HG03135 (cell line): ENCODE measurements around the gene CAPSL.
A peak's percentile ranks its signal among the peaks of the same experiment; 100 is the strongest.
"Not testable (repeated sequence)": the region's sequence is repeated elsewhere in the genome, so short reads cannot be mapped to it uniquely, and the experiment has no call there.

Experiments used
- ATAC-seq: cut with Tn5 transposase; IDR thresholded peaks from one replicate; pipeline ENCODE4 v1.9.1; 2021; ENCODE audit warnings: mild to moderate bottlenecking, moderate library complexity; ENCODE audit not compliant: unreplicated experiment

The CAPSL gene

DNA sequence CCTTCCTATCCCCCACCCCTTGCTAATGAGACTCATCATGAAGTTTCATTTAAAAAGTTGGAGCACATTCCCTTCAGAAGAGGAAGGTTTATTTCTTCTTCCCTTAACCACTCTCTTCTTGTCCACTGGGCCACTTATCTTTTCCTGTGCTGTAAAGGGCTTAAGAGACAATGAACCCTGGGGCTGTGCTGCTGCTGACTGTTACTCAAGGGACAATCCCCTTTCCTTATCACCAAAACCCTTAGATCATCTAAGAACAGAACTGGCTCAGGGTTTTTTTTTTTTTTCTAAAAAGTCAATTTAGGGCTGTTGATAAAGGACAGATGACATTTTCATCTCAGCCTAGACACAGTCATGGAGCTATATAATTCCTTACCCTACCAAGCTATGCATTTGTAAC, 29.6 kb downstream of the CAPSL start:
- no peak for ATAC-seq

DNA sequence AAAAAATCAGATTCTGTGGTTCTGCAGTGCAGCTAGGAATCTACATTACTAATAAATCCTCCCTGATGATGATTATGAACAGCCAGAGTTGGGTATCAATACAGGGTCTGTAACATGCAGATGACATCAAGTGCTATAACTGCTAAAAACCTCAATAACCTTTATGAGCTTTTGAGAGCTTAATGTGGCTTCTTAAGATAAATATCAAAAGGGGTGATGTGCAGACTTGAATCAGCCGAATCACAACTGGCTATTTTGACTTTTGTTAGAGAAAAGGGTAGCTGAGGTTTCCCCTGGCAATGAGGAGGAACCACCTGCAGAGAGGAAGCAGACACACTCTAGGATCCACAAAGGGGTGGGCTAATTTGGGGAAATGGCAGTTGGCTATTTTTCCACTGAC, 30.2 kb downstream of the CAPSL start:
- no peak for ATAC-seq

DNA sequence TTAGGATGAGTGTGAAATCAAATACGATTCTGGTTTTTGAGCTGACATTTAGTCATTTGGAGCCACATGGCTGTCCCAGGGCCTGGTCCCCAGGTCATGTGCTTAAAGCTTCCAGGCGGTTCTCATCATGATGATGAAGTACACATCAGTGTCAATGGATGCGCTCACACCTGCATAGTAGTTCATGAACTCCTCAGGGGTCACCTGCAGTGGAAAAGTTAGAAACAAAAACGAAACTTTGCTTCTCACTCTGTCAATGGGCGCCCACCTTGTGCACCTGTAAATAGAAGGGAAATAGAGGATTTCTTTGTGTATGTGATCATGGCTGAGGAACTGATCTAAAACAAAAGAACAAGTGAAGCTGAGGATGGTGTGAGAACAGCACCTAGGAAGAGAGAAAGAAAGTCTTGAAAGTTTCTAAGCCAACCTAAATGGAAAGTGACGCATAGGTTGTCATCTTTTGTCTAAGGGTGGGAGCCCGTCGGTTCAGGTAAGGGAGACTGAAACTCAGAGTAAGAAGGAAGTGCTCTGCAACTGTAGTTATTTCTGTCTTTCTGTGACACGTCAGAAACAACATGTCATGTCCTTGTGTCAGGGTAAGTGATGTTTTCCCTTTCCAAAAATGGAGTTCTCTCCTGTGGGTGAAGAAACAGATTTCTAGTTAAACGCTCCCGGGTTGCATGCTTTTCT, 33.8 kb downstream of the CAPSL start:
- peak; percentile 70 for ATAC-seq

DNA sequence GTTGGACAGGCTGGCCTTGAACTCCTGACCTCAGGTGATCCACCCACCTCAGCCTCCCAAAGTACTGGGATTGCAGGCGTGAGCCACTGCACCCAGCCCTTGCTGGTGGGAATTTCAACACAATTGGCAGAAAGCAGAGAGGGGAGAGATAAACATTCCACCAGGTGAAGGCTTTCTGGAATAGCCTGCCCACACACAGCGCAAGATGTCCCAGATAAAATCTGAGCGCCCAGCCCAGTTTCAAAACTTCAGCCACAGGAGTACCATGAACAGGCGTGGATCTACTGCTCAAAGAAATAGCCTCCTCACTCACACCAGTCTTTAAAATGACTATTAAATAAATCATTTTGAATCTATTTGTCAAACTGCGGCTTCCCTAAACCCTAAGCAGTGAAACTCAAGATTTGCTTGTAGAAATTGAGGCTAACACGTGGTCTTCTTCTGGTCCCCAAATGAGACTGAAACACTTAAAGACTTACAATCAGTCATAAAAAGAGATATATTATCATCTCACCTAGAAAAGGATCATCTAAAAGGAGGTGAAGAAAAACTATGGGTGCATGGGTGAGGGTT, 34.7 kb downstream of the CAPSL start:
- ATAC-seq = no peak

DNA sequence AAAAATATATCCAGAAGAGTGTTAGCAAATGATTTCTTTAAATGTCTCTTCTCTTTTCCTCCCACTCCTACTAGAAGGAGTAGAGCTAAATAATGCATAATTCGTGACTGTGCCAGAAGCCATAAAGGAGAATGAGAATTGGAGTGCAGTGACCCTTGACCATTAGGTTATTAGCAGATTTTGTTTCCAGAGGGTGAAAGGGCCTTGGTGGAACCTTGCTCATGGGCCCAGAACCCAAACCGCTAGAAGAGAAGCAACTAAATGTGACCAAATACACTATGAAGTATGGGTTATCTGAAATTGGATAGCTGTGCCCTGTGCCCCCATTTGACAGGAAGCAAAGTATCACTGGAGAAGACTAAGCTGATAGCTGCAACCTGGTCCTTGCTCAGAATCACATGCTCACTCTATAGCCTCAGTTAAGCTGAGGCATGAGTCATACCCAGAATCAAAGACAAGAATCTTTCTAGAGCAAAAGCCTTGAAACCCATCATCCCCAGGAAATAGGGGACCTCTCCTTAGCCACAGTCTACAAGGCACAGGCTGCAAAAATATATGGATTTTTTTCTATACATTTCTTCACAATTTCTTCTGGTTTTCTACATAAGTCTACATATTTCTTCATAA, 36.3 kb downstream of the CAPSL start:
- ATAC-seq = no peak

DNA sequence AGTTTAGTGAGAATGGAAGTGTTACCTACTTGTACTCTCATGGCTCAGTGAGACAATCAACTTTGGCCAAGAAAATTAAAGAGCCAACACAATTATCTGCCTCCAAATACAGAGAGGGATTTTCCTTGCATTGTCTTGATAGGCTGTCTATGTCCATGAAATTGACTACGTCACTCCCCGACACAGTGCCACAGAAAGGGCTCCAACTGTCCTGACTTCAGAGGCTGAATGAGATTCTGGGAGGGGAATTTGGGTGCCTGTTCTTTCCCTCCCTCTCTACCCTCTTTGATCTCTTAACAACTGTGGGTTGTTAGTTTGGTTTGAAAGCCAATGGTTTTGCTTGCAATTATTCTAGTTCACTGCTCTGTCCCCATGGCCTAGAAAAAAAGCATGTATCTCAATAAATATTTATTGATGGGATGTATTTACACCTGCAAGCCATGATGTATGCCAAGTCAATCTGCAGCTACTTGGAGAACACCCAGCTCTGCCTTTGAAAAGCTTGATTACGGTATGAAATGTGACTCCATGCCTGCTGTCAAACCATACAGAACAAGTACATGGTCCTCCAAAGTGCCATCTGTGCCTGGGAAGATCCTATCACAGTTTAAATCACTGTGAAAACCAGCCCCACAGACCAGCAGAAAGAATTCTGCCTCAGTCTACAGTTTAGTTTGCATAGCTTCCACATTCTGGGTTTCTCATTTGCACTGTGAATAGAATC, 37.3 kb downstream of the CAPSL start:
- no peak for ATAC-seq

DNA sequence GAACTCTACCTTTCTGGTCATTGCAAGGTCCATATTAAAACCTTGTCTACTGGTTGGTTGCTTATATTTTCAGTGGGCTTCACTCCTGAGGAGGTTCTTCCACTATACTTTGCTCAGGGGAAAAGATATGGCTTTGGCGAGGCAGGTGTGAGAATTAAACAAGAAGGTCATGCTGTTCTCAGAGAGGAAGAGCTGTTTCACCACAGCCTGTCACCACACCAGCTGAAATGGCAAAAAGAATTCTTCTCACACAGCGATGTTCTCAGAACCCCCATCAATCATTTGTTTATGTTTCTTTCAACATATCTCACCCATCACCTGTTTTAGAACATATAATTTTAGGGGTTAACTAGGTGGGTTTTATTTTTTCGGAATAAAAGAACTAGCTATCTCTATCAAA, 38.6 kb downstream of the CAPSL start:
- ATAC-seq = no peak

DNA sequence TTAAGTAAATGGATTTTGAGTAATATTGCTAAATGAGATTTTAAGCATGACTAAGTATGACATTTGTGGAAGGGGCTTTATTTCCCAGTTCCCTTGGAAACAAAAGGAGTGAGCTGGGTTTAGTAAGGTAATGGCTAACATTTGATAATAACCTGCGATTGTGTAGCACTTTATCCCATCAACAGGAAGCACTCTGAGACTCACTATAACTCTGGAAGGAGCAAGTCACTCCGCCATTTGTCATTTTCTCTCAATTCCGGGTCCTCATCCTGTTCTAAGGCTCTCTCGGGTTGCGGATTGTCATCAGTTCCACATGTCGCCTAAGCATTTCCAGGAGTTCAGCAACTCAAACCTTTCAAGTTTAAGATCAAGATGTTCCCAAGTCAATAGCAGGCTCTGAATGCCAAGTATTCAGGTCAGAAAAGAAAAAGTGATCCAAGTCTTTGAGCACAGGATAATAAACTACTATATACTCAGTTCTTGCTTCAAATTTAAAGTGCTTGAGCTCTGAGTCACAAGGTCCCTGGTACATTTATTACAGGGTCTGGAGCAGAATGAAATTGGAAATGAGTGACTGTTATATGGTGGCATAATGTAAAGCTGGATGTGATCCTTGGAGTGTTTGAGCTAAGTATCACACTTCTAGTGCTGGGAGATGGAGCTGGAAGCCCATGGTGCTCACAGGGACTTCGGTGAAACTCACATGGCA, 39.3 kb downstream of the CAPSL start:
- ATAC-seq = no peak

DNA sequence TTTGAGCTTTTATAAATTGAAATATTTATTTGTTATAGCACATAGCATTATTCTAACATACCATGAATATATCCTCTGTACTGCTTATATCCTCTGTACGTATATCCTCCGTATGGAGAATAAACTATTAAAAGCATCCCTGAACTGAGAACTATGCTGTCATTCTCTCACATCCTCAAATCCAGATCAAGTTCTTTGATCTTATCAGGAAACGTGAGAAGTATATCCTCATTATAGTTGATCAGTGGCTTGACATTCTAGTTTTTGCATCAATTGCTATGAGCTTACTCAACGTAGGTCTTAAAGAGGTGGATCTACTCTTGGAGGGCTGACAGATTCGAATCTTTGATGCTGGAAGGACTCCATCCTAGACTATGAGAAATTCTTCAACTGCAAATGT, 44.3 kb downstream of the CAPSL start:
- no peak for ATAC-seq

DNA sequence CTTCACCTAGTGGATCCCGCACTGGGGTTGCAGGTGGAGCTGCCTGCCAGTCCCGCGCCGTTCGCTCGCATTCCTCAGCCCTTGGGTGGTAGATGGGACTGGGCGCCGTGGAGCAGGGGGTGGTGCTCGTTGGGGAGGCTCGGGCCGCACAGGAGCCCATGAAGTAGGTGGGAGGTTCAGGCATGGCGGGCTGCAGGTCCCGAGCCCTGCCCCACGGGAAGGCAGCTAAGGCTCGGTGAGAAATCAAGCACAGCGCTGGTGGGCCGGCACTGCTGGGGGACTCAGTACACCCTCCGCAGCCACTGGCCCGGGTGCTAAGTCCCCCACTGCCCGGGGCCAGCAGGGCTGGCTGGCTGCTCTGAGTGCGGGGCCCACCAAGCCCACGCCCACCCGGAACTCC, 45.6 kb downstream of the CAPSL start:
- not testable (repeated sequence) for ATAC-seq

DNA sequence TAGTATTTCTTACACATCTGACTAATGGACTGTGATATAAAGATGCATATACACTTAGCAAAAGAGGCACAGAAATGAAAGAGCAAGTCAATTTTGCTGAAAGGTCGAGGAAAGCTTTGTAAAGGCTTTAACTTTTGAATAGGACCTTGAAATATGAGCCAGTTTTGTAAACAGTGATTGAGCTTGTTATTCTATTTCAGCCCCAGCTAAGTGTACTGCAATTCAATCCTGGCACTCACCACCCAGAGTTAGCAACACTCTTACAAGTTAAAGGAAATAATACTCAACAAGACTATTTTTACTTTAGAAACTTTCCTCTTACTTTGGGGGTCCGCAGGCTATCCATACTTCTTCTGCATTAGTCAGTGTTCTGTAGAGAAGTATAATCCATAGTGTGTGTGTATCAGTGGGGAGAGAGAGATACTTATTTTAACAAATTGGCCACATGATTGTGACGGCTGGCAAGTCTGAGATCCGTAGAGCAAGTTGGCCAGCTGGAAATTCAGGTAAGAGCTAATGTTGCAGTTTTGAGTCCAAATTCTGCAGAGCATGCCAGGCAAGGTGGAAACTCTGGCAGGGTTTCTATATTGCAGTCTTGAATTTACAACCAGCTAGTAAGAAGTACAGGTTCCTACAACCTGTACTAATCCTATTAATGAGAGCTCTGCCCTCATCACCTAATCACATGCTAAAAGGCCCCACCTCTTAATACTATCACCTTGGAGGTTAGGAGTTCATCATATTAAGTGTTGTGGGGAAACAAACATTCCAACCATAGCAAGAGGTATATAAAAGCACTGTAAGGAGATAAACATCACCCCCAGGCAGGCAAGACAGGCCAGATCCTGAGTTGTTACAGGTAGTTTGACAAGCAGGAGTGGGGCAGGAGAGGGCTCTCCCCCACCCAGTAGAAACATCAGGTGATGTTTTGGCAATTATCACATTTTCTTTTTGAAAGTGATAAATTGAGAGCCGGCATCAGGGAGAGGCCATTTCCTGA, 48.1 kb downstream of the CAPSL start:
- ATAC-seq = no peak

DNA sequence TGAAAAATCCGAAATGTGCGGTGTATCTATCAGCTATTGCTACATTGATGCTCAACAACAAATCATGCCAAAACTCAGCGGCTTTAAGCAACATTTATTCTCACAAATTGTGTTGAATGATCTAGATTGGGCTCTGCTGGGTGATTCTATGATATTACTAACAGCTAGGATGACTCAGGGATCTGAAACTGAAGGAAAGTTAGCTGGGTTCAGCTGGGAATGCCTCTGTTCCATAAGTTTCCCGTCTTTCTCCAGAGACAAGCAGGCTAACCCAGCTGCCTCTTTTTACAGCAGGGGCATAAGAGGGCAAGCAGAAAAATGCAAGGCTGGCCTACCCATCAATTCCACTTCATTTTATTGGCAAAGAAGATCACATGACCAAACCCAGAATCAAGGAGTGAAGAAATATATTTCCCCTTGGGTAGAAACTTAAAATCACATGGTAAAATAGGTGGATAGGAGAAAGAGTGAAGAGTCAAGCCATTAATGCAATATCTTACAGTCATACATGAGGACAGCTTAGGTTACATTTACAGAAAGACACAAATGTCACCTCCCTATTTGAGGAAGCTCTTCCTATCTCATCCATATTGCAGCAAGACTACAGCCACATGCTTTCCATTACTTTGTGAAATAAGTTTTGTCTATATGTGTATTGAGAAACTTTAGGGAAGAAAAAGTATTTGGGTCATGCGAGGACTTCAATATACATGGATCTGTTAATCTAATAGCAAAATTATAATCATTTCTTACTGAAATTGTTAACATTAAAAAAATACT, 50.9 kb downstream of the CAPSL start:
- no peak for ATAC-seq

DNA sequence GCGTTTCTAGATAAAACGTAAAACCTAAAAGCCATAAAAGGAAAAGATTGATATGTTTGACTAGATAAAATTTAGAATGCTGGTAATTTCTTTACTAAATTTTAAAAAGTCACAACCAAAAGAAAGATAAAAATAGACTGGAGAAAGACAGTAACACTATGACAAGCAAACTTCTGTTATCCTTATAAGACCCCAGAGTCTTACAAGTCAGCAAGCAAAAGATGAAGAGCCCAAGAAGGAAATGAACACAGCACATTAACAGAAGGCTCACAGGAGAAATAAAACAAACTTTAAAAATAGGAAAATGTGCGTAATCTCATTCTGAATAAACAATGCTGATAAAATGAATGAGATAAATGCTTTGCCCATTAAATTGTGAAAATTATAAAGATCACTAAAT, 52.0 kb downstream of the CAPSL start:
- ATAC-seq = no peak

DNA sequence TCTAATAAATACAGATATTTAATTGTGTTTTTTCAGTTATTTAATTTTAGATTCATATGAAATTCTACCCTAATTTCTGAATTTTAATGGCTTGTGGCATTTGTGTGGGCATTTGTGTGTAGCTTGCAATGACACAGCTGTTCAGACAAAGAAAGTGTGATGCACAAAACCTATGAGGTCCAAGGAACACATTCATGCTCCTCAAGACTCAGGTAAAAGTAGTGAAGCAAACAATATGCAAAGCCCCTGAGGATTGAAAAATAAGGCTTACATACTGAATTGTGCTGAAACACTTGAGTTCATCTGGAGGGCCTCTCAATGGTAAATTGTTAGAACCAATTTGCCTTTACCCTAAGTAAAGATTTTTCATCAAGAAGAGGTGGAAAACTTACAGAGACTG, 53.6 kb downstream of the CAPSL start:
- no peak for ATAC-seq

DNA sequence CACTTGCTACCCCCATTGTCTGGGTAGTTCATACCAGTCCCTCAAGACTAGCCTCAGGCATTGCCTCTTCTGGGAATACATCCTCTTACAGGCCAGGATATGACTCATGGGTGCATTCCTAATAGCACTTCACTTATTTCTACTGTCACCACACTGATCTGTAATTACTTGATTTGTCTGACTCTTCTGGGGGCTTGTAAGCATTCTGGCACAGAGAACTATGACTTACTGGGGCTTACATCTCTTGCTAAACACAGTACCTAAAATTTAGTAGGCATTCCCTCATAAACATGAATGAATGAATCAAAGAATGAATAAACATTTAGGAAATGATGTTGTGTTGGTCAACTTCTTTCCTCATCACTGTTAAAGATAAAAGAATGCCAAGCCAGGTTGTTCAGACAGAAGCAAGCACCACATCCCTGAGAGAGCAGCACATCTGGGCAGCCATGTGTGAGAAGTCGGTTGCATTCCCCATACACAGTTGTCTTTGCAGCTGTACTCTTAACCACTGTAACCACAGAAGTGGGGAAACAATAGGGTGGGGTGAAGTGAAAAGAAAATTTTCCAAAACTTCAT, 54.1 kb downstream of the CAPSL start:
- no peak for ATAC-seq

DNA sequence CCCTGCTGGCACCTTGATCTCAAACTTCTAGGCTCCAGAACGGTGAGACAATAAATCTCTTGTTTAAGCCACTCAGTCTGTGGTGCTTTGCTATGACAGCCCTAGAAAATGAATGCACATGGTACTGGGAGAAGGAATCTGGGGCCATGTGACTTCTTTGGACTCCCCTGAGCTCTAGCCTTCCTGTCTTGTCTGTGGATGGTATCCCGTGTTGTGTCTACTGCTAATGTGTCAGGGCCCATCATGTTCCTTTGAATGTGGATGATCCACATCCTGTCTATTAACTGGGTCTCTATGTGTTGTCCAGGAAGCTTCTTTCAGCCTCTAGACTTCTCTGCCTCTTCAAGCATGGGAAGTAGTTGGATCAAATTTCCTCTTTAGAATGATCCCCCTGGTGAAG, 56.7 kb downstream of the CAPSL start:
- ATAC-seq = no peak

DNA sequence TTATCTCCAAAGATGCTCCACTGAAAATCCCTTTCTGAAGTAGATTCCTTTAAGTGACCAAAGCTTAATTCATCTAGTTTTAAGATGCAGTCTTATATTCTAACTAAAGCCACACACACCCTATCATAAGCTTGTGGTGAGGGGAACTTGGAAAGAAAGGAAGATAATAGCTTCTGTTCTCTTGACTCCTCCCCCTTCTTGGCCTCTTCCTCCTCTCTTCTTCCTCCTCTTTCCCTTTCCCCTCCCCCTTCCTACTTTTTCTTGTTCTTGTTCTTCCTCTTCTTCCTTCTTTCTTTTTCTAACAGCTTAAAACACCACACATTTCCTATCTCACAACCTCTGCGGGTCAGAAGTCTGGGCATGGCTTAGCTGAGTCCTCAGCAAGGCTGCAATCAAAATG, 58.3 kb downstream of the CAPSL start:
- ATAC-seq = no peak

DNA sequence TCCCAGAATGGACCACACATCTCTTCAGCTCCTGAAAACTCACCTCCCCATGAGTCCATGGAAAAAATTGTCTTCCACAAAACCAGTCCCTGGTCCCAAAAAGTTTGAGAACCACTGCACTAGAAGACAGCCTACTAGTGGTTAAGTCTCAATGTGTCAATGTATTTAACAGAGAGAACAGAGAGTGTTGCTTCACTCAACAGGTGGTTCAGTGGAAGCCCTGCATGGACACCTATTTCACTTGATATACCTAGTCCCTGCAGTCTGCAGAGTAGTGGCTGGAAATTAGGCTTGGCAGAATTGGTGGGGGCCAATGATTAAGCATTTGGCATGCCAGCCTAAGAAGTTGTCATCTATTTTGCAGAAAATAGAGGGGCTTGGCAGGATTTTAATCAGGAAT, 58.8 kb downstream of the CAPSL start:
- ATAC-seq = no peak

DNA sequence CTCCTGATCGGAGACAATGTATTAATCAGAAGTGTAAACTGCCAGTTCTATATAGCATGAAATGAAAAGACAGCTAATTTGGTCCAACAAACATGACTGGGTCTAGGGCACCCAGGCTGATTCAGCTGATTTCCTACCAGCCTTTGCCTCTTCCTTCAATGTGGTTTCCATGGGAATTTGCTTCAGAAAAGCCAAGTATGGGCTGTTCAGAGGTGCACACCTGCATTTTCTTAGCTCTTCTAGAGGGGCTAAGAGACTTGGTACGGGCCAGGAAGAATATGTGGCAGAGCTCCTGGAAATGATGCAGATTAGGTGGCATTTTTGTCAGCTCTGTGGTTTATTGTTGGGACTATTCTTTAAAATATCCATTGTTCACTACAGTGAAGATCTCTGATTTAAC, 59.3 kb downstream of the CAPSL start:
- no peak for ATAC-seq
